Activated CD8-positive, alpha-beta T cell treated with anti-CD3 and anti-CD28 coated beads, Interleukin-2, amount 10 ng/mL, durations not matched to agents 7 days and 5 days (primary cell): ENCODE data around the gene SLC47A2. TPM values are rescaled to one million over a fixed set of nuclear protein-coding genes. Genes with fewer than 3 reads are reported as not detected.
A peak's percentile ranks its signal among the peaks of the same experiment; 100 is the strongest.

Source experiments
- ATAC-seq: fragments of 150-1000 bp; cut with Tn5 transposase; one replicate; pipeline ENCODE4 v1.10.0; 2021; ENCODE audit warnings: moderate library complexity
- CTCF ChIA-PET: fragments of 350-600 bp; sonication (Branson Sonifier 250); formaldehyde crosslinking; loops from one replicate; lab custom pipeline; 2021; ENCODE audit warnings: antibody characterized with exemption; lab: Charles Lee
- POLR2A ChIA-PET: fragments of 350-600 bp; sonication (Branson Sonifier 250); formaldehyde crosslinking; loops from one replicate; lab custom pipeline; 2021; ENCODE audit warnings: antibody characterized with exemption; lab: Charles Lee
- DNase-seq: peaks from one replicate; pipeline ENCODE4 v3.0.0-alpha.2; 2020
- H3K27ac Mint-ChIP-seq: one replicate; pipeline ENCODE4 v1.8.0; 2021; ENCODE audit warnings: mild to moderate bottlenecking, mixed read lengths
- H3K27me3 Mint-ChIP-seq: one replicate; pipeline ENCODE4 v1.8.0; 2021; ENCODE audit warnings: low read depth, mixed read lengths
- H3K36me3 Mint-ChIP-seq: one replicate; pipeline ENCODE4 v1.8.0; 2021; ENCODE audit warnings: low read depth, mixed read lengths
- H3K4me1 Mint-ChIP-seq: one replicate; pipeline ENCODE4 v1.8.0; 2021; ENCODE audit warnings: low read depth, mixed read lengths
- H3K4me3 Mint-ChIP-seq: one replicate; pipeline ENCODE4 v1.8.0; 2021; ENCODE audit warnings: mild to moderate bottlenecking, mixed read lengths
- H3K9me3 Mint-ChIP-seq: one replicate; pipeline ENCODE4 v1.8.0; 2022; ENCODE audit warnings: mixed read lengths; ENCODE audit not compliant: insufficient read depth
- total RNA-seq, 2 experiments: library from RNA; stranded (reverse); gene quantifications; one replicate each; pipeline ENCODE4 v1.2.3, GENCODE V29; 2021

SLC47A2 gene
- total RNA-seq, 2 experiments from 2014 or later = not detected

DNA sequence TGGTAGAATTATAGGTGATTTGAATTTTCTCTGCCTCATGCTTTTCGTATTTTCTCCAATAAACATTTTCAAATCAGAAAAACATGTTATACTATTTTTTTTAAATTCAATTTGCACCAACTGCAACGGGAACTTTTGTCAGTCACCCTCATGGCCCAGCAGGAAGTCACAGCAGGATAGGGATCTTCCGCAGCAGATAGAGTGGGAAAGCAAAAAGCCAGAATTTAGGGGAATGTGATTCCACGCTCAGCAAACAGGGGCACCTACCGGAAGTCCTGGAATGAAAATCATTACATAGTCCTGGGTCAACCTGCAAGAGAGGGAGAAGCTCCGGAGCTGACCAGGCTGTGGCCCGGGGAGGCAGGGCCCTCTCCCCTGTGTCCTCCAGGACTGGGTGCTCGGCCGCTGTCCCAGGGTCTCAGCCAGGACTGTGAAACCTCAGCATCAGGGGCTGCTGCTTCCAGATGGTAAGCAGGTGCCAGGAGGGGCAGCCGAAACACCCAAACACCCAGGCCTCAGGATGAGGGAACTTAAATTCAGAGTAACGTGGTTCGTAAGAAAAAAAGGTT, 3.9 kb downstream of the SLC47A2 start:
- Mint-ChIP-seq H3K27ac (no peak overlapping the region), H3K4me3 (no peak overlapping the region), H3K27me3 (no peaks in the 10 kb centered on the region), H3K4me1 (no peaks in the 10 kb centered on the region), H3K9me3 (no peaks in the 10 kb centered on the region), H3K36me3 (no peaks in the 10 kb centered on the region)
- ChIA-PET CTCF (no interaction called here), POLR2A (no interaction called here)
- DNase-seq (no peak), ATAC-seq (no peak)

DNA sequence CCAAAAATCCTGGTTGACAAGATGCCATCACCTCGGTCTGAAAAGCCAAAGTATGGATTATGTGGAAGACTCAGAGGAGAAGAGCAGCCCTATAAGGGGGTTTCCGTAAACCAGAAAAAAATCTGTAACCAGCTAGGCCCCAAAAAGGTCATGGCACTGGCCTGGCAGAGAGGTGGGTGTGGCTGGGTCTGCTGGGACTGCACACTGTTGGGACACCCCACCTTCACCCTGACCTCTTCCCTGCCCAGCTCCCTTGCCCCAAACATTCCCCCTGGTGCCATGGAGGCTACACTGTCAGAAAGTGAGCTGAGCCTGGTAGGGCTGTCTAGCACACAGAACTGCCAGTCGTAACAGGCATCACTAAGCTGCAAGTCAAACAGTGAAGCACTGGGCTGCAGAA, 6.5 kb downstream of the SLC47A2 start:
- H3K9me3 Mint-ChIP-seq = no peaks in the 10 kb centered on the region
- no peak overlapping the region for H3K27ac Mint-ChIP-seq
- H3K36me3 Mint-ChIP-seq = no peaks in the 10 kb centered on the region
- DNase-seq (no peak), ATAC-seq (no peak)
- CTCF ChIA-PET = interaction anchor here (1.7 kb wide), 1 partner anchor 35 kb away, joined by 6 read pairs; no protein-coding TSS in a partner anchor
- POLR2A ChIA-PET = no interaction called here
- H3K4me1 Mint-ChIP-seq = no peaks in the 10 kb centered on the region
- H3K4me3 Mint-ChIP-seq = no peak overlapping the region
- no peaks in the 10 kb centered on the region for H3K27me3 Mint-ChIP-seq

DNA sequence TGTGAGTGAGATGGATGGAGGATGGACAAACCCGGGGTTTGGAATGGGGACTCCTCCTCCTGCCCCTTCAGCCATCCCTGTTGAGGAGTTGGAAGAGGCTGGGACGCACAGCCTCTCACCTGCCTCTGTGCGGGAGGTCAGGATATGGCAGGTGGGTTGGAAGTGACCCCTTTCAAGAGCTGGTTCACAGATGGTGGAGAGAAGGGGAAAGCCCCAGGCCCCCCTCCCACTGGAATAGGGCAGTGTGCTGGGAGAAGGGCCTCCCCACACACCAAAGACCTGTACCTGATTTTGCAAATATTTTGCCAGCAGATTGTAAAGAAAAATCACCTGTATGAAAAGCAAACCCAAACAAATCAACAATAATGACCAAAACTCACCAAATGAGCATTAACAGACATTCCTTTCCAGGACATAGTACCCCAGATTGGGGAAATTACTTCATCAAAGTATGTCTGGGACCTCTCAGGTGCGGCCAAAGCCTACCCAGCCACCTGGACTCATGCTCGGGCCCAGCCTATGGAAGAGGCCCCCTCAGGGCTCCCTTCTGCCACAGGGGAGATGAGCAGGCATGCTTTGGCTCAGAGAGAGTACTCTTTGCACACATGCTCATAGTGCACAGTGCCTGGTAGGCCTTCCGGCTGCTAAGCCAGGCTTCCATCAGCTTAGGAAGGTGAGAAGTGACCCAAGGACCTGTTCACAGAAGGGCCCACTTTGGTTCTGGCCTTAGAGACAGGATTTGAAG, 7.8 kb downstream of the SLC47A2 start:
- Mint-ChIP-seq H3K9me3 (no peaks in the 10 kb centered on the region), H3K27me3 (no peaks in the 10 kb centered on the region), H3K36me3 (no peaks in the 10 kb centered on the region), H3K4me1 (no peaks in the 10 kb centered on the region), H3K27ac (no peak overlapping the region), H3K4me3 (no peak overlapping the region)
- no peak for DNase-seq
- CTCF ChIA-PET = interaction anchor here (1.7 kb wide), 1 partner anchor 36 kb away, joined by 6 read pairs; no protein-coding TSS in a partner anchor
- POLR2A ChIA-PET = no interaction called here
- ATAC-seq = no peak

DNA sequence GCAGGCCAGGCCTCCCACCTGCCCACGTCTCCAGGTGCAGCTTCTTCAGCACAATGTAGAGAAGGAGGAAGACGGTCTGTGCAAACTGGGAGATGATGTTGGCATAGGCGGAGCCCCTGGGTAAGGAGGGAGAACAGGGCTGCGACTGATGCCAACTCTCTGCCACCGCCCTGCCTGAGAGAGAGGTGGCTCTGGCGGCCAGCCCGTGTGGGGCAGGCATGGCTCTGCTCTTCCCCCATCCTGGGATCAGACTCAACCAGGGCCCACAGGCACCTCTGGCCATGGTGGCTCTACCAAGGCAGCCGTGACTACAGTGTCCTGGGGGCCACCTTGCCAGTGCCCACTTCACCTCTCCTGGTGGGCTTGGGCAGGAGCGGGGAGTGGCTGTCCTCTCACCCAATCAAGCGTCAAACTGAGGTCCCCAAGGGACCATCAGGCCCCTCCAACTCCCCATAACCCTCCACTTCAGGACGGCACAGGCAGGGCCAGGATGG, 8.6 kb downstream of the SLC47A2 start:
- no peak overlapping the region for H3K4me3 Mint-ChIP-seq
- H3K27ac Mint-ChIP-seq = no peak overlapping the region
- POLR2A ChIA-PET = no interaction called here
- ATAC-seq = peak; percentile 19
- no peaks in the 10 kb centered on the region for H3K9me3 Mint-ChIP-seq
- DNase-seq = no peak
- H3K36me3 Mint-ChIP-seq = no peaks in the 10 kb centered on the region
- CTCF ChIA-PET = no interaction called here
- H3K27me3 Mint-ChIP-seq = no peaks in the 10 kb centered on the region
- H3K4me1 Mint-ChIP-seq = no peaks in the 10 kb centered on the region

DNA sequence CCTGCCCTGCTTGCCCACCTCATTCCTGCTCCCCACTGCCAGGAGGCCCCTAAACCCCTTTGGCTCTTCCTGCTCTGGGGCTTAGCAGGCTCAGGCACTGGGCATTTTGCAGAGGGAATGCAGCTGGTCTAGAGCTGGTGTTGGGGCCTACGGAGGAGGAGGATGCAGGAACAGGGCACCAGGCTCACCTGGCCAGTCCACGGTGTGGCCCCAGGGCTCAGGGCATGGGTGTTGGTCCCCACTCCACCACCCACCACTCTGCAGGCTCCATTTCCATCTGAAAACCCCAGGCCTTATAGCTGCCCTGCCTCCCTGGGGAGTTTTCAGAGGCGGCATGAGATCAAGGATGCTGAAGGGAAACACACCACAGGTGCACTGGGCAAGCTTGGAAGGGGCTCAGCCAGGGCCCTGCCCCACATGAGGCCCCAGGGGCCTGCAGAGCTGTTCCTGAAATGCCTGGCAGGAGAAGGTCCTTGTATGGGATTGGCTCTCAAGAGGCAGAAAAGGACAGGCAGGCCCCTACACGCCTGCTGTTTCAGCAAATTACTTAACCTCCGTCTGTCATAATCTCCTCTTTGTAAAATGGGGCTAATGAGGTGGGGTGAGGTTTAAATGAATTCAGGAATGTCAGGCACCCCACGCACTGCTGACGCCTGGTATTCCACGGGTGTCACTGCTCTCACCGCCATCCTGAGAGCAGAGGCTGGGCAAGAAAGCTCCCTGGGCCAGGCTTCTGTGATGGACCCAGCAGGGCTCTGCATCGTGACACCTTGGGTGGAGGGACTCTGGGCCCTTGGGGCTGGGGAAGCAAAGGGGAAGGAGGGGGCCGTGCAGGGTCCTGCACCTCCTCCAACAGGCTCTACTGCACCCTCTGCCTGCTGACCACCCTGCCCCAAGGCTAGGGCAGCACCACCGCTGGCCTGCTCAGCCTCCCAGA, 9.3 kb downstream of the SLC47A2 start:
- H3K4me1 Mint-ChIP-seq = no peaks in the 10 kb centered on the region
- H3K36me3 Mint-ChIP-seq = no peaks in the 10 kb centered on the region
- DNase-seq (no peak), ATAC-seq (no peak)
- no peaks in the 10 kb centered on the region for H3K27me3 Mint-ChIP-seq
- H3K27ac Mint-ChIP-seq = no peak overlapping the region
- no peaks in the 10 kb centered on the region for H3K9me3 Mint-ChIP-seq
- ChIA-PET POLR2A (no interaction called here), CTCF (no interaction called here)
- no peak overlapping the region for H3K4me3 Mint-ChIP-seq

DNA sequence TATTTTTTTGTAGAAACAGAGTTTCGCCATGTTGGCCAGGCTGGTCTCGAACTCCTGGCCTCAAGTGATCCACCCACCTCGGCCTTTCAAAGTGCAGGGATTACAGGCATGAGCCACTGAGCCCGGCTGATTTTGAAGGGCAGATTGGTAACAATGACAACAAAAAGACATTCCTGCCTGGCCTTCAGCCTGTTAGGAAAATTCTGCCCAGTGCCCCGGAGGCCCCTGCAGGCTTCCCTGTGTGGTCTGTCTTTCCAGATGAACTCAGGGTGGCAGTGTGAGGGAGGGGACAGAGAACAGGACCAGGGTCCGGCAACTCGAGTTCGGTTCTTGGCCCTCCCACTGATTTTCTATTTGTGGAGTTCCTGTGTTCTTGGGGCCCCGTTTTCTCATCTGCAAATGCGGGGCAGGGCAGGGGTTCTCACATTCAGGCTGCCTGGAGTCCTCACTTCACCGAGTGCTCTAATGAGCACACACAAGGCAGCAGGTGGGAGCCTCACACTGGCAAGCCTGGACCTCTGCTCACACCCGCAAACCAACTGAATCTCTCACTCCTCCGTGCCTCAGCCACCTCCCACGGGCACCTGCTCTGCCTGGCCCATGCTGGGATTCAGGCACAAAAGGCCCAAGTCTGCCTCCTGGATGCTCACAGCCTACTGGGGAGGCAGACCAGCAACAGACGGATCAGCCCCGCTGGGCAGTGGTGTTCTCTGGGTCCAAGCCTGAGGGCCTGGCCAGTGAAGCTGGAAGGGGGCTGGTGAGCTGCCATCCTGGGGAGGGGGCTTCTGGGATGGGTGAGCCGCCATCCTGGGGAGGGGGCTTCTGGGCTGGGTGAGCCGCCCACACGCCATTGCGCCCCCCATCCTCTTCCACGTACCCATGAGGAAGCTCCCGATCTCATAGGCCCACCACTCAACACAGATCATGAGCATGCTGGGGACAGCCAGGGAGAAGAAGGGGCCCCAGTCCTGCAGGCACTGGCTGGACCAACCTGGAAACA, 10.3 kb downstream of the SLC47A2 start:
- H3K4me3 Mint-ChIP-seq = no peak overlapping the region
- DNase-seq (no peak), ATAC-seq (no peak)
- H3K4me1 Mint-ChIP-seq = no peaks in the 10 kb centered on the region
- H3K27ac Mint-ChIP-seq = no peak overlapping the region
- no peaks in the 10 kb centered on the region for H3K36me3 Mint-ChIP-seq
- ChIA-PET POLR2A (no interaction called here), CTCF (no interaction called here)
- no peaks in the 10 kb centered on the region for H3K9me3 Mint-ChIP-seq
- H3K27me3 Mint-ChIP-seq = no peaks in the 10 kb centered on the region

DNA sequence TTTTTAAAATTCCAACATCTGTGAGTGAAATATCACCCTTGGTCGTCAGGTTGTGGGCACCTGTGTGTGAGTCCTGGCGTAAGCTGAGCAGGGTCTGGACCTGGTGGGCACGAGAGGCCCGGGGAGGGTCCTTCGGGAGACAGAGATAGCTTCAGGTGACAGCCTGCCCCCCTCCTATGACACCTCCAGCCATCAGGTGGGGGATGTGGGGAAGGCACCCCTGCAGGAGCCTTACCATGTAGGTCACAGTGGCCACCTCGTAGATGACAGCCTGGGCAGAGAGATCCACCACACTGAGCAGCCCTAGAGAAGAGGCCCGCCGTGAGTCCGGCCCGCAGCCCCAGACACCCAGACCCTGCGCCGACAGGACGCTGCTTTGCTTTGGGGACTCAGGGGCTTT, 11.2 kb downstream of the SLC47A2 start:
- Mint-ChIP-seq H3K27me3 (no peaks in the 10 kb centered on the region), H3K36me3 (no peaks in the 10 kb centered on the region), H3K27ac (no peak overlapping the region), H3K4me3 (no peak overlapping the region), H3K9me3 (no peaks in the 10 kb centered on the region), H3K4me1 (no peaks in the 10 kb centered on the region)
- ChIA-PET CTCF (no interaction called here), POLR2A (no interaction called here)
- no peak for ATAC-seq
- no peak for DNase-seq

DNA sequence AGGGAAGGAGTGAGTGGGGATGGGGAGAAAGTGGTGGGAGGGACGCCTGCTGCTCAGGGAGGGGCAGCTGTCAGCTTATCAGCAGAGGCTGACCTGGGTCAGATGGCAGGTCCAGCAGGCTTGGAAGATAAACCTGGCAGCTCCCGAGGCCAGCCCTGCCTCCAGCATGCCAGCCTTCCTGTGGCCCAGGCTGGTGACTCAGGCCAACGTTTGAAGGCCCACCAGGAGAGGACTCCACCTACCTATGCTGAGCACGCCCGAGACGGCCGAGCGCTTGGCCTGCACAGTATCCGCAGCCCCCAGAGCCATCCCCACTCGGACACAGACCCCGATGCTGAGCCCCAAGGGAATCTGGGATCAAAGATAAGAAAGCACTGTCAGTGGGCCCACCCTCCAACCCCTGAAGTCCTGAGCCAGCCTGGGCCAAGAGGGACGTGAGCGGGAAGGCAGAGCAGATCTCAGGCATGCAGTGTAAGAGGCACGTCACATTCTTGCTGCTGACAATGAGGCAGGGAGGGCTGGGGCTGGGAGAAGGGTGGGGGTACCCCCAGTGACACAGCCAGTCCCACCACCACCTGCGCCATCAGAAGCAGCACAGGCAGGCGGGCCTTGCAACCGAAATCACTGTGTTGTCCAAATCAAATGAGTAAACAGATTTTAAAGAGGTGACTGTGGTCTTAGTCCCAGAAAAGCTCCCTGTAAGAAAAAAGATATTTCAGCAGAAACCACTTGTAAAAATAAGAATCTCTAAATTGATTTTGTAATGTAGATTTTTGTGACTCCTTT, 12.4 kb downstream of the SLC47A2 start:
- H3K27me3 Mint-ChIP-seq = no peaks in the 10 kb centered on the region
- DNase-seq (no peak), ATAC-seq (no peak)
- no peaks in the 10 kb centered on the region for H3K4me1 Mint-ChIP-seq
- no peak overlapping the region for H3K4me3 Mint-ChIP-seq
- no peaks in the 10 kb centered on the region for H3K36me3 Mint-ChIP-seq
- ChIA-PET CTCF (no interaction called here), POLR2A (no interaction called here)
- H3K27ac Mint-ChIP-seq = no peak overlapping the region
- H3K9me3 Mint-ChIP-seq = no peaks in the 10 kb centered on the region

DNA sequence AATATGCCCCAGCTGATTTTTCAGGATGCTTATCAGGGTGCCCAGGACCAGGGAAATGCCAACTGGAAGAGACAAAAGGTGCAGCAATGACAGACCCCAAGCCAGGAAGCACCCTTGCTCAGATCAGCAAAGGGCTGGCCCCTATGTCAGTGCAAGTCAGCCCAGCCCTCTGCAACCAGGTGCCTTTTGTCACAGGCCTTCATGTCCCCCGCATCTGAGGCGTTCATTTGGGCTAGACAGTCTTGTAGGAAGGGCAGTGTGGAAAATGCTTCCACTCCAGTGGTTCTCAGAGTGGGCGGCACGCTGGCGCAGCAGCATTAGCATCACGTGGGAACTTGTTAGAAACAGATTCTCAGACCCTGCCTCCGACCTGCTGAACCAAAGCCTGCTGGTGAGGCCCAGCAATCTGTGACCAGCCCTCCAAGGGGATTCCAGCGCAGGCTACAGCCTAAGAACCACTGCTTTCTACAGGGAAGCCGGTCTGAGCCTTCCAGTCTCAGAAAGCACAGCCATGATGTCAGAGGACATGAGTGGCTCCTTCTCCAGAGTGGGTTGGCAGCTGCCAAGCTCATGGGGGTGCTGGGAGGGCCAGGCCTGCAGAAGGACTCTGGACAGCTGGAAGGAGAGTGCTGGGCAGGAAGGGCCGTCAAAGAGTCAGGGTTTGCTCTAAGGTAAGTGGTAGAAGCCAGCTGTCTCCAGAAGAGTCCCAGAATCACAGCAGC, 13.1 kb downstream of the SLC47A2 start:
- no peak for ATAC-seq
- no peaks in the 10 kb centered on the region for H3K4me1 Mint-ChIP-seq
- no peak overlapping the region for H3K4me3 Mint-ChIP-seq
- POLR2A ChIA-PET = no interaction called here
- no peak overlapping the region for H3K27ac Mint-ChIP-seq
- CTCF ChIA-PET = no interaction called here
- DNase-seq = no peak
- no peaks in the 10 kb centered on the region for H3K36me3 Mint-ChIP-seq
- H3K9me3 Mint-ChIP-seq = no peaks in the 10 kb centered on the region
- no peaks in the 10 kb centered on the region for H3K27me3 Mint-ChIP-seq

DNA sequence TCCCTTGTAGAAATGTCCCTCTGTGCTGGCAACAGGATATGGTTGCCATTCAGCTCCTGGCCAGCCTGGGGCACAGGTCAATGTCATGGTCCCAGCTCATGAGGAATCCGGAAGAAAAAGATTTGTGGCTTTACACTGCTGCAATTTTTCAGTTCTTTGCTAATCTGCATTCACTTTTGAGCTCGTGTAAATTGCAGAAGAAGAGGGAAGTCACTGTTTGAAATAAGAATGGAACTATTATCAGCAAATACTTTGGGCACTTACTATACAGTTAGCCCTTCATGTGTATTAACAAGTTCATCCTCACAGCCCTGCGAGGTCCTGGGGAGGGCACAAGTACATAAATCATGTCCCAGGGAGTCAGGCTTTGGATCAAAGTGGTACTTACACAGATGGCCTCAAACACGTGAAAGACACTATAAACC, 14.2 kb downstream of the SLC47A2 start:
- ChIA-PET CTCF (no interaction called here), POLR2A (no interaction called here)
- DNase-seq (no peak), ATAC-seq (no peak)
- Mint-ChIP-seq H3K36me3 (no peaks in the 10 kb centered on the region), H3K27me3 (no peaks in the 10 kb centered on the region), H3K4me3 (no peak overlapping the region), H3K9me3 (no peaks in the 10 kb centered on the region), H3K27ac (no peak overlapping the region), H3K4me1 (no peaks in the 10 kb centered on the region)
